Measurements from ENCODE around the gene PAFAH1B2. TPM values are rescaled to one million over a fixed set of nuclear protein-coding genes. Genes with fewer than 3 reads are reported as not detected.

The PAFAH1B2 gene
- total RNA-seq (2021) (83.7 and 91.3 TPM in 2 replicates), Bru-seq, nascent RNA (percentile 96 among the genes with signal in this experiment), BruChase-seq, experiment 1, labeled RNA remaining after a 2-hour chase (percentile 97 among the genes with signal in this experiment), BruChase-seq, experiment 2, labeled RNA remaining after a 6-hour chase (percentile 98 among the genes with signal in this experiment)
- long read RNA-seq, full-length matches to known transcripts = 25 of 43 reads
- long read RNA-seq, partial matches to known transcripts = 8 of 43 reads
- long read RNA-seq, other reads (novel, unspliced or antisense) = 10 of 43 reads

- H3K4me1 ChIP-seq (replicated peaks; ENCODE audit: insufficient read depth) = peaks cover 13% of the 10 kb centered on the region
- H3K27me3 ChIP-seq (ENCODE audit: insufficient read depth, low read depth) = no peaks in the 10 kb centered on the region
- H2AFZ ChIP-seq = peak within 1 kb of the TSS; percentile 99
- peak within 1 kb of the TSS; percentile 86 for H3K4me2 ChIP-seq
- TSS peak; percentile 98 for BruUV-seq (replicated peaks)
- H3K4me3 ChIP-seq = peak within 1 kb of the TSS; percentile 85
- peaks cover 43% of the 10 kb centered on the region for H4K20me1 ChIP-seq (ENCODE audit: insufficient read depth)
- H3K36me3 ChIP-seq (ENCODE audit: low read depth) = peaks cover 23% of the 10 kb centered on the region
- peak within 1 kb of the TSS; percentile 44 for H3K27ac ChIP-seq
- peak; percentile 88 to 92 for DNase-seq
- no peaks in the 10 kb centered on the region for H3K9me2 ChIP-seq (ENCODE audit: insufficient read depth)
- CTCF ChIA-PET = interaction anchor here (0.5 to 0.7 kb wide), 4 partner anchors 27 to 671 kb away, joined by 4 to 9 read pairs (median 6); no protein-coding TSS in a partner anchor
- peaks cover 10% of the 10 kb centered on the region for H3F3A ChIP-seq (ENCODE audit: insufficient read depth, low read depth)
- TF ChIP-seq CTCF (conservative IDR thresholded peaks at IDR 0.05) (no peak), EZH2 (IDR thresholded peaks at IDR 0.05; ENCODE audit: low read depth) (no peak)
- POLR2A ChIA-PET (ENCODE audit: unreplicated experiment) = interaction anchor here (0.5 to 0.9 kb wide), 6 partner anchors 40 to 120 kb away, joined by 3 to 24 read pairs (median 12); no protein-coding TSS in a partner anchor
- intact Hi-C loops (cut with micrococcal nuclease; ENCODE audit: unreplicated experiment) = loop anchor here (2.0 kb wide), 2 partner anchors 17 to 73 kb away; no protein-coding TSS in a partner anchor
- no peaks in the 10 kb centered on the region for H3K9me3 ChIP-seq (ENCODE audit: insufficient read depth, low read depth)
- peaks cover 47% of the 10 kb centered on the region for H3K79me2 ChIP-seq (ENCODE audit: low read depth)
These were observed at the start of gene PAFAH1B2 for GRCh38 chr11:117143871-117144476. TSS of gene PAFAH1B2 (plus strand) at chr11:117144287. CDS start at chr11:117152448, 8,161 bp downstream.

- peaks cover 57% of the 10 kb centered on the region for H3K4me1 ChIP-seq (replicated peaks; ENCODE audit: insufficient read depth)
- peaks cover 30% of the 10 kb centered on the region for H4K20me1 ChIP-seq (ENCODE audit: insufficient read depth)
- H3K36me3 ChIP-seq (ENCODE audit: low read depth) = no peaks in the 10 kb centered on the region
- no TSS peak for BruUV-seq (replicated peaks)
- H3K27ac ChIP-seq = no peak overlapping the region
- no peak overlapping the region for H2AFZ ChIP-seq
- no peak for DNase-seq
- H3F3A ChIP-seq (ENCODE audit: insufficient read depth, low read depth) = peaks cover 43% of the 10 kb centered on the region
- CTCF ChIA-PET = no interaction called here
- H3K9me2 ChIP-seq (ENCODE audit: insufficient read depth) = no peaks in the 10 kb centered on the region
- TF ChIP-seq EZH2 (IDR thresholded peaks at IDR 0.05; ENCODE audit: low read depth) (no peak), CTCF (conservative IDR thresholded peaks at IDR 0.05) (no peak)
- no peaks in the 10 kb centered on the region for H3K9me3 ChIP-seq (ENCODE audit: insufficient read depth, low read depth)
- intact Hi-C loops (cut with micrococcal nuclease; ENCODE audit: unreplicated experiment) = loop anchor here (5.0 to 10.0 kb wide), 2 partner anchors 67 to 110 kb away; no protein-coding TSS in a partner anchor
- POLR2A ChIA-PET (ENCODE audit: unreplicated experiment) = interaction anchor here (0.6 to 1.0 kb wide), 4 partner anchors 12 to 143 kb away, joined by 3 to 21 read pairs (median 12); no protein-coding TSS in a partner anchor
- peak overlapping the region; percentile 89; the same call in 1 of the 2 replicates for H3K4me2 ChIP-seq
- peaks cover 75% of the 10 kb centered on the region for H3K79me2 ChIP-seq (ENCODE audit: low read depth)
- no peaks in the 10 kb centered on the region for H3K27me3 ChIP-seq (ENCODE audit: insufficient read depth, low read depth)
- H3K4me3 ChIP-seq = no peak overlapping the region
These were observed 49.3 kb upstream of the PAFAH1B2 start for GRCh38 chr11:117094776-117095175.

GRCh38 chr11:117095284-117096161 lies 48.6 kb upstream of the PAFAH1B2 start:
- intact Hi-C loops (cut with micrococcal nuclease; ENCODE audit: unreplicated experiment) = loop anchor here (5.0 to 10.0 kb wide), 2 partner anchors 68 to 111 kb away; no protein-coding TSS in a partner anchor

More at GRCh38 chr11:117095284-117096161, 48.6 kb upstream of the PAFAH1B2 start:
- Histone ChIP-seq H4K20me1 (ENCODE audit: insufficient read depth) (peaks cover 30% of the 10 kb centered on the region), H3K27ac (no peak overlapping the region), H3K27me3 (ENCODE audit: insufficient read depth, low read depth) (no peaks in the 10 kb centered on the region), H3K9me3 (ENCODE audit: insufficient read depth, low read depth) (no peaks in the 10 kb centered on the region), H3K36me3 (ENCODE audit: low read depth) (no peaks in the 10 kb centered on the region), H3F3A (ENCODE audit: insufficient read depth, low read depth) (peaks cover 35% of the 10 kb centered on the region), H3K4me3 (peak overlapping the region; percentile 85; the same call in 1 of the 2 replicates), H3K9me2 (ENCODE audit: insufficient read depth) (no peaks in the 10 kb centered on the region), H3K79me2 (ENCODE audit: low read depth) (peaks cover 75% of the 10 kb centered on the region), H3K4me1 (replicated peaks; ENCODE audit: insufficient read depth) (peaks cover 52% of the 10 kb centered on the region), H3K4me2 (peak overlapping the region; percentile 89), H2AFZ (no peak overlapping the region)
- POLR2A ChIA-PET (ENCODE audit: unreplicated experiment) = interaction anchor here (0.7 to 1.0 kb wide), 2 partner anchors 25 to 144 kb away, joined by 19 to 21 read pairs; no protein-coding TSS in a partner anchor
- CTCF ChIA-PET = no interaction called here
- DNase-seq = peak in 1 of 2 experiments; percentile 94
- no TSS peak for BruUV-seq (replicated peaks)
- no peak for TF ChIP-seq CTCF (conservative IDR thresholded peaks at IDR 0.05)
- TF ChIP-seq EZH2 (IDR thresholded peaks at IDR 0.05; ENCODE audit: low read depth) = no peak
